Thyroid gland (tissue), 4 donors: ENCODE data around the gene EMID1. TPM values are rescaled to one million over a fixed set of nuclear protein-coding genes. Genes with fewer than 3 reads are reported as not detected.

Experiments
- DNase-seq, 2 donors: peaks; one replicate each; pipeline ENCODE4 v3.0.0-alpha.2; 2019
- H3K27ac ChIP-seq, 3 donors: fragments of 200-600 bp; sonication (generic); 1 replicate in 2 of 3; 2 replicates in 1 of 3; pipeline ENCODE4 v1.5.1; 2016 to 2019; ENCODE audit warnings: mild to moderate bottlenecking in 1 of 3, moderate library complexity in 1 of 3
- H3K27me3 ChIP-seq: fragments of 200-600 bp; sonication (generic); one replicate; pipeline ENCODE4 v1.5.1; 2019
- H3K36me3 ChIP-seq, 2 donors: fragments of 200-600 bp; sonication (generic); one replicate each; pipeline ENCODE4 v1.5.1; 2016 to 2019
- H3K4me1 ChIP-seq, 2 donors: fragments of 200-600 bp; sonication (generic); one replicate each; pipeline ENCODE4 v1.5.1; 2017 to 2019
- H3K4me3 ChIP-seq, 3 donors: fragments of 200-600 bp; sonication (generic); replicated peaks in 1 of 3; 1 replicate in 2 of 3; 2 replicates in 1 of 3; pipeline ENCODE4 v1.5.1; 2016; ENCODE audit warnings: mild to moderate bottlenecking in 1 of 3
- H3K9me3 ChIP-seq: fragments of 200-600 bp; sonication (generic); one replicate; pipeline ENCODE4 v1.5.1; 2017
- POLR2A ChIP-seq, 2 donors: fragments of 450-650 bp; IDR thresholded peaks; one replicate each; pipeline ENCODE4 v1.6.1; 2017; ENCODE audit warnings: antibody characterized with exemption in 2 of 2, mild to moderate bottlenecking in 2 of 2, moderate library complexity in 1 of 2
- WGBS, 2 donors: methylation state at CpG; one replicate each; pipeline ENCODE4 v1.1.5; 2017; 5-methylcytosine and 5-hydroxymethylcytosine counted together
- intact Hi-C: fragments of 100-400 bp; cut with DNase I; formaldehyde crosslinking; loops from one replicate; pipeline ENCODE4 v1.15.1; 2023
- total RNA-seq, 4 donors: library from RNA; depleted of rRNA; stranded (reverse); fragments of >200 nt; gene quantifications; one replicate each; pipeline ENCODE4 v1.2.3, GENCODE V29; 2016
- TF ChIP-seq, protein P1 (sequence below), 6 experiments: fragments of 200-600 bp in 3 of 6; fragments of 450-650 bp in 3 of 6; sonication (generic) in 3 of 6; IDR thresholded peaks; one replicate each; pipeline ENCODE4 v1.5.1; 2016 to 2019; ENCODE audit warnings: antibody characterized with exemption in 6 of 6, mild to moderate bottlenecking in 2 of 6, inconsistent platforms in 1 of 6, moderate library complexity in 1 of 6

Gene EMID1
- total RNA-seq, 4 donors from 2014 or later: 14.0 to 55.9 (median 19.0) TPM

DNA sequence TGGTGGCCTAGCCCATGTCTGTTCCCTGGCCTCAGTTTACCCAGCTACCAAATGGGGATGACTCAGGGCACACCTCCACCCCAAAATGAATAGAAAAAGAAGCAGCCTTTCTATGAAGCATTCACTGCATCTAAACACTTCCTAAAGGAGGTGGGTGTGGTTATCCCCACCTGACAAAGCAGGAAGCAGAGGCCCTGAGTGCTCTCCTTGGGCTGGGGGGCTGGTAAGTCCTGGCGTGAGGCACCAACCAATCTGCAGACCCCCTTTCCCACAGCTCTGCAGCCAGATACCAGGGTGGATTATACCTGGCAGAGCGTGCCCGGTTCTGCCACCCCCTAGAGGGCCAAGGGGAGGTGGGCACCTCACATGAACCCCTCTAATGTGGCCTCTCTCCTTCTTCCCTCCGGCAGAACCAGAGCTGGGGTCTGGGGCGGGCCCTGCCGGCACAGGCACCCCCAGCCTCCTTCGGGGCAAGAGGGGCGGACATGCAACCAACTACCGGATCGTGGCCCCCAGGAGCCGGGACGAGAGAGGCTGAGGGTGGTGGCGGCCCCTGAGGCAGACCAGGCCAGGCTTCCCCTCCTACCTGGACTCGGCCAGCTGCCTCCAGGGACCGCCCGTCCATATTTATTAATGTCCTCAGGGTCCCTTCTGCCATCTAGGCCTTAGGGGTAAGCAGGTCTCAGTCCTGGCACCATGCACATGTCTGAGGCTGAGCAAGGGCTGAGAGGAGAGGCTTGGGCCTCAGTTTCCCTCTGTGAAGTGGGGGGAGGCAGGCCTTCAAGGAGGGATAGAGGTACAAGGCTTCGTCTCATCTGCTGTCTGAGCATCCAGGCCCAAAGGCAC, 52.9 kb downstream of the EMID1 start:
- H3K27me3 ChIP-seq: no peaks in the 10 kb centered on the region
- no peak overlapping the region for H3K27ac ChIP-seq
- H3K36me3 ChIP-seq: peaks cover 0 to under 1% of the 10 kb centered on the region in 2 donors
- no peak overlapping the region for H3K4me3 ChIP-seq
- intact Hi-C loops: no loop called here
- WGBS, 2 donors: 92 to 97% methylated on average over 9 to 14 of the region's 17 CpGs
- TF ChIP-seq, protein P1, sequence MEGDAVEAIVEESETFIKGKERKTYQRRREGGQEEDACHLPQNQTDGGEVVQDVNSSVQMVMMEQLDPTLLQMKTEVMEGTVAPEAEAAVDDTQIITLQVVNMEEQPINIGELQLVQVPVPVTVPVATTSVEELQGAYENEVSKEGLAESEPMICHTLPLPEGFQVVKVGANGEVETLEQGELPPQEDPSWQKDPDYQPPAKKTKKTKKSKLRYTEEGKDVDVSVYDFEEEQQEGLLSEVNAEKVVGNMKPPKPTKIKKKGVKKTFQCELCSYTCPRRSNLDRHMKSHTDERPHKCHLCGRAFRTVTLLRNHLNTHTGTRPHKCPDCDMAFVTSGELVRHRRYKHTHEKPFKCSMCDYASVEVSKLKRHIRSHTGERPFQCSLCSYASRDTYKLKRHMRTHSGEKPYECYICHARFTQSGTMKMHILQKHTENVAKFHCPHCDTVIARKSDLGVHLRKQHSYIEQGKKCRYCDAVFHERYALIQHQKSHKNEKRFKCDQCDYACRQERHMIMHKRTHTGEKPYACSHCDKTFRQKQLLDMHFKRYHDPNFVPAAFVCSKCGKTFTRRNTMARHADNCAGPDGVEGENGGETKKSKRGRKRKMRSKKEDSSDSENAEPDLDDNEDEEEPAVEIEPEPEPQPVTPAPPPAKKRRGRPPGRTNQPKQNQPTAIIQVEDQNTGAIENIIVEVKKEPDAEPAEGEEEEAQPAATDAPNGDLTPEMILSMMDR (IDR thresholded peaks at IDR 0.05): no peak
- TF ChIP-seq POLR2A (IDR thresholded peaks at IDR 0.05): no peak
- no peaks in the 10 kb centered on the region for H3K9me3 ChIP-seq
- H3K4me1 ChIP-seq: no peaks in the 10 kb centered on the region
- DNase-seq: no peak

DNA sequence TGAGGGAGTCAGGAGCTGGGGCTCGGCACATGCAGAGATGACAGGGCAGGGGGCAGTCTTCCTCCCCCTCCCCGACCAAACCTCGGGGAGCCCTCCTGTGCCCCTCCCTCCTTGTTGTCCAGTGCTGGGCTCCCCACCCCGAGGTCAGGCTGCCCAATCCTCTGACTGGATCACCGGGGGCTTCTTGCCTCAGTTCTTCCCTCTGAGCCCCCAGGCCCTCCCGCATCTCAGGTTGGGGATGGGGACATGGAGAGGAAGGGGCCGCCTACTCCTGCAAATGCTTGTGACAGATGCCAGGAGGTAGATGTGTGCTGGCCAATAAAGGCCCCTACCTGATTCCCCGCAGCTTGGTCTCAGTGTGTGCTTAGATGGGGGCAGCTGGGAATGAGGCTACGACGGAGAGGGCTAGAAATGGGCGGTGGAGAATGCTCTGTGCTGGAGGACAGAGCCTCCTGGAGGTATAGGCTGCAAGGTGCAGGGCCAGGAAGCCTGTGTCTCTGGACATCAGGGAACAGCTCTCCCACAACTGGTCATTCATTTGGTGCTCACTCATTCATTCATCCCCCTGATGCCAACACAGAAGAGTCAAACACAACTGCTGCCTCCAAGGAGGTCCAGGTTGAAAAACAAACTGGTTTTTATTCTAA, 53.7 kb downstream of the EMID1 start:
- Histone ChIP-seq H3K4me3 (no peak overlapping the region), H3K27me3 (no peaks in the 10 kb centered on the region), H3K27ac (no peak overlapping the region), H3K36me3 (peaks cover 0 to 8% of the 10 kb centered on the region in 2 donors), H3K4me1 (no peaks in the 10 kb centered on the region), H3K9me3 (no peaks in the 10 kb centered on the region)
- WGBS, 2 donors: 84 to 91% methylated on average over 9 to 11 of the region's 11 CpGs
- no peak for TF ChIP-seq POLR2A (IDR thresholded peaks at IDR 0.05)
- TF ChIP-seq, protein P1 (IDR thresholded peaks at IDR 0.05): no peak
- intact Hi-C loops: no loop called here
- no peak for DNase-seq

DNA sequence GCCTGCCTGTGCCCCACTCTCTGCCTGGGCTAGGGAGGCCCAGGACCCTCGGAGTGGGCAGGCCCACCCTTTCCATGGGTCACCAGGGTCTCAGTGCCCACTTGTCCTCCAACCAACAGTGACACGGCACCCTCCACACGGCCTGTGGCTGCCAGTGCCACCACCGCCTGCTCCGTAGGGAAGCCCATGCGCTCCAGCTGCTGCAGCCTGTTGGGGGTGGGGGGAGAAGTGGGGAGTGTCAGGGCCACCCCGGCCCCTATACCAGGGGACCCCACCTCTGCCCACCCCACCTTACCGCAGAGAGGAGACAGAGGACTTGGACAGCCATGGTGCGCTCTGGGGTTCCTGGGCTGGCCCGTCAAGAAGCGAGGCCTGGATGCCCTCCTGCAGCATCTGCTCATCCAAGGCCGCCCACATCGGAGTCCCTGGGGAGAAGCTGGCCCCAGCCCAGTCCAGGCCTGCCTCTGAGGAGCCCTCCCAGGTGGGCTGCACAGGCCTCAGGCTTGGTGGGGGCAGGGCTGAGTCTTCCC, 54.4 kb downstream of the EMID1 start:
- 67 to 90% methylated on average over 1 to 10 of the region's 13 CpGs for WGBS, 2 donors
- Histone ChIP-seq H3K9me3 (no peaks in the 10 kb centered on the region), H3K36me3 (peaks cover 2 to 9% of the 10 kb centered on the region in 2 donors), H3K27ac (no peak overlapping the region), H3K4me3 (no peak overlapping the region), H3K4me1 (no peaks in the 10 kb centered on the region), H3K27me3 (no peaks in the 10 kb centered on the region)
- TF ChIP-seq, protein P1 (IDR thresholded peaks at IDR 0.05): no peak
- no peak for TF ChIP-seq POLR2A (IDR thresholded peaks at IDR 0.05)
- intact Hi-C loops: no loop called here
- DNase-seq: no peak

DNA sequence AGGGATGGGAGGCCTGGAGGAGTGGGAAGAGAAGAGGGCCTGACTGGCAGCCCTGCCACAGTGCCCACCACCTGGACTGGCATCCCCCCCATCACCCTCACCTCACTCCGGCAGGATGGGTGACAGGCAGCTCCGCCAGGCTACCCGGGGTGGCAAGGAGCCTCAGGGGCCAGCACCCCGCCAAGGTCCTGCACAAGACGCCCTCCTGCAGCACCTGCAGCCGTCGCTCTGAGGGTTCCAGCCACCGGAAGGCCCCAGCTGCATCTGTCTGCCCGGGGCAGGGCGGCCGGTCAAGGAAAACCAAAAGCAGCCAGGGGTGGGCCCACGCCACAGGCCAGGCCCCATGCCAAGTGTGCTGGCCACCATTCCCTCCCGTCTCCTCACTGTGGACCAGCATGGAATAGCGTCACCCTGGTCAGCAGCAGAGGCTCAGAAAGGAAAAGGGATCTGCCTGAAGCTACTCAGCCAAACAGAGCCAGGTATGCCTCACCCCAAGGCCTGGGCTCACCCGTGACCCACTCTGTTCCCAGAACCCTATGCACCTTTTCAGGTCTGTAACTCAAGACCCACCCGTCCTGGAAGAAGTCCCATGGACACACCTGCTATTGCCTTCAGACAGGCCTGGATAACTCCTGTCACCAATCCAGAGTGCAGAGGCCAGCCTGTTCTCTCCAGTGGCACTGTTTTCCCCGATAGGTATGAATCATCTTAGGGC, 55.1 kb downstream of the EMID1 start:
- H3K27me3 ChIP-seq: no peaks in the 10 kb centered on the region
- H3K4me1 ChIP-seq: no peaks in the 10 kb centered on the region
- no peak overlapping the region for H3K4me3 ChIP-seq
- no peaks in the 10 kb centered on the region for H3K9me3 ChIP-seq
- no peak for TF ChIP-seq POLR2A (IDR thresholded peaks at IDR 0.05)
- TF ChIP-seq, protein P1 (IDR thresholded peaks at IDR 0.05): no peak
- intact Hi-C loops: no loop called here
- peaks cover 7 to 13% of the 10 kb centered on the region in 2 donors for H3K36me3 ChIP-seq
- no peak for DNase-seq
- 67 to 88% methylated on average over 8 to 9 of the region's 17 CpGs for WGBS, 2 donors
- H3K27ac ChIP-seq: no peak overlapping the region
